ENCODE data around the gene RPS3A. TPM values are rescaled to one million over a fixed set of nuclear protein-coding genes. Genes with fewer than 3 reads are reported as not detected.
A peak's percentile ranks its signal among the peaks of the same experiment; 100 is the strongest.

Gene RPS3A
- total and polyA plus RNA-seq, 2 of the 13 experiments (the other 11 are each of a cell fraction or from before 2014, with no cell fraction given): 3,332 to 3,626 TPM

- ATAC-seq: no peak
- H3K27me3 ChIP-seq (ENCODE audit: control insufficient read depth in 1 of 2, insufficient read depth in 2 of 2, low read length in 2 of 2): no peaks in the 10 kb centered on the region; a peak in 1 of 5 replicates
- H3K9me3 ChIP-seq (ENCODE audit: low read length): no peaks in the 10 kb centered on the region
- no peak overlapping the region for H2AFZ ChIP-seq (ENCODE audit: low read length)
- TF ChIP-seq ARHGAP35 (CRISPR knock-in tag; IDR thresholded peaks at IDR 0.05; ENCODE audit: borderline replicate concordance) (no peak), ZNF121 (CRISPR knock-in tag; IDR thresholded peaks at IDR 0.05) (peak; percentile 86)
- peaks cover 3 to 15% of the 10 kb centered on the region in 2 experiments; a peak in 4 of 5 replicates for H3K36me3 ChIP-seq (replicated peaks in 1 of 2; ENCODE audit: control insufficient read depth in 1 of 2, insufficient read depth in 2 of 2, low read length in 2 of 2)
- no peak overlapping the region for H3K4me2 ChIP-seq (ENCODE audit: low read depth, low read length)
- DNase-seq (ENCODE audit: low spot score): no peak
- H3K9ac ChIP-seq (ENCODE audit: insufficient read depth, low read depth, low read length): no peak overlapping the region
- intact Hi-C loops (cut with micrococcal nuclease; ENCODE audit: unreplicated experiment) (no loop called here), in situ Hi-C loops (cut with HindIII; ENCODE audit: extremely low pct_ligation_motif_present, low pct_unique_long_range_greater_than_20kb) (loop anchor here (5.0 kb wide), 1 partner anchor 80 kb away; the partner anchor contains the start of gene LRBA)
- peaks cover 33% of the 10 kb centered on the region for H3K79me2 ChIP-seq (ENCODE audit: insufficient read depth, low read length)
- H3K27ac ChIP-seq (ENCODE audit: extremely low read length, insufficient read depth, low read length): no peak overlapping the region
- peaks cover 57% of the 10 kb centered on the region for H3K4me1 ChIP-seq (ENCODE audit: insufficient read depth, low read length)
- no TSS peak for BruUV-seq (replicated peaks)
- H4K20me1 ChIP-seq (ENCODE audit: insufficient read depth, low read length): peaks cover 30% of the 10 kb centered on the region
- ChIA-PET CTCF (ENCODE audit: low intra/inter-chr PET ratio, low total read pairs) (no interaction called here), POLR2A (interaction anchor here (0.6 kb wide), 1 partner anchor 1112 kb away, joined by 5 read pairs; no protein-coding TSS in a partner anchor)
- no peak overlapping the region for H3K4me3 ChIP-seq (replicated peaks in 1 of 3; ENCODE audit: insufficient read depth in 1 of 3, low read depth in 2 of 3, low read length in 3 of 3)
- no peak for FAIRE-seq
- 79% methylated on average over 3 of the region's 3 CpGs for WGBS (ENCODE audit: low lambda C conversion rate)
These were observed 1.7 kb upstream of the RPS3A start for GRCh38 chr4:151097759-151098158.

DNA sequence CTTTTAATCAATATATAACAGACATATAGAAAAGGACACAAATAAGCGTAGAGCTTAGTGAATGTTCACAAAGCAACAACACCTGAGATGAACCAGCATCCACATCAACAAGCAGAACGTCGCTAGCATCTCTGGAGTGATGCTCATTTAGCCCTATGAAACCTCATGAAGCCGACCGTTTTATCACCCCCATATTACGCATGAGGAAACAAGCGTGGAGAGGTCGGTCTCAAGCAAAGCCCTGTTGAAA is 524 bp upstream of the RPS3A start:
- peak overlapping the region; percentile 91 for H2AFZ ChIP-seq (ENCODE audit: low read length)
- FAIRE-seq (no peak), DNase-seq (ENCODE audit: low spot score) (no peak), ATAC-seq (peak; percentile 24)
- CTCF ChIA-PET (ENCODE audit: low intra/inter-chr PET ratio, low total read pairs): no interaction called here
- peaks cover 46% of the 10 kb centered on the region for H3K4me1 ChIP-seq (ENCODE audit: insufficient read depth, low read length)
- intact Hi-C loops (cut with micrococcal nuclease; ENCODE audit: unreplicated experiment) (loop anchor here (1.0 kb wide), 1 partner anchor 84 kb away; the partner anchor contains the start of gene LRBA), in situ Hi-C loops (cut with HindIII; ENCODE audit: extremely low pct_ligation_motif_present, low pct_unique_long_range_greater_than_20kb) (loop anchor here (5.0 kb wide), 1 partner anchor 82 kb away; the partner anchor contains the start of gene LRBA)
- H4K20me1 ChIP-seq (ENCODE audit: insufficient read depth, low read length): peaks cover 41% of the 10 kb centered on the region
- BruUV-seq (replicated peaks): no TSS peak
- 20% methylated on average over 5 of the region's 8 CpGs for WGBS (ENCODE audit: low lambda C conversion rate)
- H3K9ac ChIP-seq (ENCODE audit: insufficient read depth, low read depth, low read length): peak overlapping the region; percentile 100
- no peaks in the 10 kb centered on the region; a peak in 1 of 5 replicates for H3K27me3 ChIP-seq (ENCODE audit: control insufficient read depth in 1 of 2, insufficient read depth in 2 of 2, low read length in 2 of 2)
- peak; percentile 4; the same call in 1 of the 2 replicates for TF ChIP-seq ZMYM2 (CRISPR knock-in tag; IDR thresholded peaks at IDR 0.05)
- 0 out of 2 replicates have a peak, but pooled peaks have one; percentile 4 for TF ChIP-seq REL (CRISPR knock-in tag; conservative IDR thresholded peaks at IDR 0.05)
- no peak for TF ChIP-seq TAF15 (IDR thresholded peaks at IDR 0.05; ENCODE audit: low read depth, low read length, poor library complexity, severe bottlenecking)
- peak overlapping the region; percentile 55 to 96 (median 71) for H3K4me3 ChIP-seq (replicated peaks in 1 of 3; ENCODE audit: insufficient read depth in 1 of 3, low read depth in 2 of 3, low read length in 3 of 3)
- peak overlapping the region; percentile 58 for H3K27ac ChIP-seq (ENCODE audit: extremely low read length, insufficient read depth, low read length)
- peak overlapping the region; percentile 96 for H3K4me2 ChIP-seq (ENCODE audit: low read depth, low read length)
- H3K79me2 ChIP-seq (ENCODE audit: insufficient read depth, low read length): peaks cover 33% of the 10 kb centered on the region
- H3K36me3 ChIP-seq (replicated peaks in 1 of 2; ENCODE audit: control insufficient read depth in 1 of 2, insufficient read depth in 2 of 2, low read length in 2 of 2): peaks cover 3 to 26% of the 10 kb centered on the region in 2 experiments; a peak in 4 of 5 replicates
- POLR2A ChIA-PET: interaction anchor here (1.1 kb wide), 1 partner anchor 86 kb away, joined by 3 read pairs; no protein-coding TSS in a partner anchor
- H3K9me3 ChIP-seq (ENCODE audit: low read length): no peaks in the 10 kb centered on the region
